Keratinocyte (primary cell): ENCODE results near the gene DPP7.

ENCODE experiments used
- EZH2 ChIP-seq: IDR thresholded peaks from one replicate; pipeline ENCODE4 v1.6.1; 2012; ENCODE audit warnings: inconsistent platforms, mild to moderate bottlenecking, low read length, moderate library complexity
- TF ChIP-seq, protein P1 (sequence below), 3 experiments: IDR thresholded peaks in 1 of 3; conservative IDR thresholded peaks in 1 of 3; optimal IDR thresholded peaks in 1 of 3; 2 replicates in 2 of 3; 3 replicates in 1 of 3; pipeline versions ENCODE3 to v1.5.1; 2011; ENCODE audit warnings: low read length in 3 of 3, mild to moderate bottlenecking in 3 of 3, moderate library complexity in 2 of 3, control low read depth in 1 of 3, inconsistent platforms in 1 of 3; ENCODE audit not compliant: insufficient read depth in 2 of 3; ENCODE audit errors: extremely low read depth in 1 of 3

DNA sequence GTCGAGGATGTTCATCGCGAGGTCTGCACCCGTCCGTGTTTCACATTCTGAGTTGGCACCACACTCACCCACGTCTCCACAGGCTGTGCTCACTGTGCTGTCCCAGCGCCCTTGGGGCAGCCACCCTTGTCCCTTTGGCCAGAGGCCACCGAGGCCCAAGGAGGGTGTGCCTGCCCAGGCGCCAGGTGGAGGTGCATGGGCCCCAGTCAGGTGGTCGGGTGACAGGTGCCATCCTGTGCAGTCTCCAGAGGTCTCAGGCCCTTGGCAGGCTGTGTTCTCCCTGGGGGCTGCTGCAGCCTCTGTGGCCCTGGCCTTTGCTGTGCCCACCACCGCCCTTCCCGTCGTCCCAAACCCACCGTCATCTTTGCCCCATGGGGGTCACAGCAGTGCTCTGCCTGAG lies 15.3 kb downstream of the DPP7 start:
- TF ChIP-seq, protein P1, sequence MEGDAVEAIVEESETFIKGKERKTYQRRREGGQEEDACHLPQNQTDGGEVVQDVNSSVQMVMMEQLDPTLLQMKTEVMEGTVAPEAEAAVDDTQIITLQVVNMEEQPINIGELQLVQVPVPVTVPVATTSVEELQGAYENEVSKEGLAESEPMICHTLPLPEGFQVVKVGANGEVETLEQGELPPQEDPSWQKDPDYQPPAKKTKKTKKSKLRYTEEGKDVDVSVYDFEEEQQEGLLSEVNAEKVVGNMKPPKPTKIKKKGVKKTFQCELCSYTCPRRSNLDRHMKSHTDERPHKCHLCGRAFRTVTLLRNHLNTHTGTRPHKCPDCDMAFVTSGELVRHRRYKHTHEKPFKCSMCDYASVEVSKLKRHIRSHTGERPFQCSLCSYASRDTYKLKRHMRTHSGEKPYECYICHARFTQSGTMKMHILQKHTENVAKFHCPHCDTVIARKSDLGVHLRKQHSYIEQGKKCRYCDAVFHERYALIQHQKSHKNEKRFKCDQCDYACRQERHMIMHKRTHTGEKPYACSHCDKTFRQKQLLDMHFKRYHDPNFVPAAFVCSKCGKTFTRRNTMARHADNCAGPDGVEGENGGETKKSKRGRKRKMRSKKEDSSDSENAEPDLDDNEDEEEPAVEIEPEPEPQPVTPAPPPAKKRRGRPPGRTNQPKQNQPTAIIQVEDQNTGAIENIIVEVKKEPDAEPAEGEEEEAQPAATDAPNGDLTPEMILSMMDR (optimal IDR thresholded peaks at IDR 0.05 in 1 of 3, IDR thresholded peaks at IDR 0.05 in 1 of 3, conservative IDR thresholded peaks at IDR 0.05 in 1 of 3; ENCODE audit: extremely low read depth in 1 of 3, insufficient read depth in 2 of 3, low read length in 3 of 3): no peak
- no peak for TF ChIP-seq EZH2
